SK-N-SH treated with all-trans-retinoic acid at 6 μM for 48 hours (cell line): ENCODE measurements around the gene OPTN.

Experiments used
- ATAC-seq: fragments of 200-7000 bp; cut with Tn5 transposase; 3 replicates; pipeline ENCODE4 v1.9.1; 2020; ENCODE audit warnings: mild to moderate bottlenecking, moderate library complexity
- ARNTL ChIP-seq: fragments of 450-650 bp; formaldehyde crosslinking; IDR thresholded peaks from 2 replicates; pipeline ENCODE4 v1.5.0; 2020; ENCODE audit warnings: low read depth, mild to moderate bottlenecking, moderate library complexity, borderline replicate concordance
- BACH2 ChIP-seq: fragments of 250-450 bp; sonication (Bioruptor Pico); IDR thresholded peaks from 2 replicates; pipeline ENCODE4 v1.9.0; 2021; ENCODE audit warnings: mild to moderate bottlenecking, borderline replicate concordance
- CREB5 ChIP-seq: fragments of 250-450 bp; sonication (Bioruptor Pico); IDR thresholded peaks from 2 replicates; pipeline ENCODE4 v1.5.1; 2020; ENCODE audit warnings: low read depth, mild to moderate bottlenecking, moderate library complexity
- CSDC2 ChIP-seq: fragments of 250-450 bp; sonication (Bioruptor Pico); IDR thresholded peaks from 2 replicates; pipeline ENCODE4 v1.5.0; 2020; ENCODE audit warnings: mild to moderate bottlenecking, moderate library complexity
- ESRRG ChIP-seq: fragments of 250-450 bp; sonication (Bioruptor Pico); IDR thresholded peaks from 2 replicates; pipeline ENCODE4 v1.6.1; 2021; ENCODE audit warnings: mild to moderate bottlenecking
- ISL1 ChIP-seq: fragments of 250-450 bp; sonication (Bioruptor Pico); IDR thresholded peaks from 2 replicates; pipeline ENCODE4 v2.1.2; 2022; ENCODE audit warnings: mild to moderate bottlenecking, moderate library complexity
- PPARA ChIP-seq: fragments of 250-450 bp; sonication (Bioruptor Pico); IDR thresholded peaks from 2 replicates; pipeline ENCODE4 v1.5.0; 2020; ENCODE audit warnings: mild to moderate bottlenecking, borderline replicate concordance
- RARB ChIP-seq: fragments of 250-450 bp; sonication (Bioruptor Pico); IDR thresholded peaks from 2 replicates; pipeline ENCODE4 v1.8.0; 2021; ENCODE audit warnings: mild to moderate bottlenecking, moderate library complexity
- SNAI2 ChIP-seq: fragments of 250-450 bp; sonication (Bioruptor Pico); IDR thresholded peaks from 2 replicates; pipeline ENCODE4 v1.5.0; 2020; ENCODE audit warnings: mild to moderate bottlenecking, moderate library complexity
- TCF4 ChIP-seq: fragments of 250-450 bp; sonication (Bioruptor Pico); IDR thresholded peaks from 2 replicates; pipeline ENCODE4 v1.8.0; 2021; ENCODE audit warnings: mild to moderate bottlenecking, moderate library complexity, borderline replicate concordance
- TSHZ2 ChIP-seq: fragments of 250-450 bp; sonication (Bioruptor Pico); IDR thresholded peaks from 2 replicates; pipeline ENCODE4 v1.5.0; 2020; ENCODE audit warnings: mild to moderate bottlenecking, moderate library complexity
- ZC3H10 ChIP-seq: fragments of 250-450 bp; sonication (Bioruptor Pico); IDR thresholded peaks from 2 replicates; pipeline ENCODE4 v1.5.1; 2021; ENCODE audit warnings: mild to moderate bottlenecking, moderate library complexity
- ZFP3 ChIP-seq: fragments of 250-450 bp; sonication (Bioruptor Pico); IDR thresholded peaks from 2 replicates; pipeline ENCODE4 v1.5.0; 2020; ENCODE audit warnings: mild to moderate bottlenecking, moderate library complexity
- ZFP30 ChIP-seq: fragments of 450-650 bp; formaldehyde crosslinking; IDR thresholded peaks from 2 replicates; pipeline ENCODE4 v1.5.0; 2022; ENCODE audit warnings: mild to moderate bottlenecking, moderate library complexity
- ZNF565 ChIP-seq: fragments of 450-650 bp; formaldehyde crosslinking; conservative IDR thresholded peaks from 2 replicates; pipeline ENCODE4 v1.5.0; 2020; ENCODE audit warnings: low read depth, mild to moderate bottlenecking, moderate library complexity
- ZNF70 ChIP-seq: fragments of 450-650 bp; formaldehyde crosslinking; IDR thresholded peaks from 2 replicates; pipeline ENCODE4 v1.5.0; 2020; ENCODE audit warnings: mild to moderate bottlenecking, moderate library complexity
- ZNF8 ChIP-seq: fragments of 450-650 bp; formaldehyde crosslinking; IDR thresholded peaks from 2 replicates; pipeline ENCODE4 v1.5.0; 2020; ENCODE audit warnings: mild to moderate bottlenecking, moderate library complexity
- TF ChIP-seq, protein P1 (sequence below): fragments of 250-450 bp; sonication (Bioruptor Pico); IDR thresholded peaks from 2 replicates; pipeline ENCODE4 v1.8.0; 2021; ENCODE audit warnings: low read depth, mild to moderate bottlenecking, moderate library complexity, borderline replicate concordance
- TF ChIP-seq, protein P2 (sequence below): fragments of 250-450 bp; sonication (Bioruptor Pico); IDR thresholded peaks from 2 replicates; pipeline ENCODE4 v1.5.1; 2021; ENCODE audit warnings: mild to moderate bottlenecking, moderate library complexity
- TF ChIP-seq, protein P3 (sequence below): fragments of 250-450 bp; sonication (Bioruptor Pico); IDR thresholded peaks from 2 replicates; pipeline ENCODE4 v1.8.0; 2020; ENCODE audit warnings: mild to moderate bottlenecking, moderate library complexity, borderline replicate concordance

The OPTN gene

GRCh38 chr10:13163859-13164258, 63.9 kb downstream of the OPTN start:
- no peak for ATAC-seq
- no peak for TF ChIP-seq ZNF565 (CRISPR knock-in tag)
- TF ChIP-seq TSHZ2 (CRISPR knock-in tag), result no peak
- TF ChIP-seq ISL1 (CRISPR knock-in tag), result no peak
- TF ChIP-seq, protein P1, sequence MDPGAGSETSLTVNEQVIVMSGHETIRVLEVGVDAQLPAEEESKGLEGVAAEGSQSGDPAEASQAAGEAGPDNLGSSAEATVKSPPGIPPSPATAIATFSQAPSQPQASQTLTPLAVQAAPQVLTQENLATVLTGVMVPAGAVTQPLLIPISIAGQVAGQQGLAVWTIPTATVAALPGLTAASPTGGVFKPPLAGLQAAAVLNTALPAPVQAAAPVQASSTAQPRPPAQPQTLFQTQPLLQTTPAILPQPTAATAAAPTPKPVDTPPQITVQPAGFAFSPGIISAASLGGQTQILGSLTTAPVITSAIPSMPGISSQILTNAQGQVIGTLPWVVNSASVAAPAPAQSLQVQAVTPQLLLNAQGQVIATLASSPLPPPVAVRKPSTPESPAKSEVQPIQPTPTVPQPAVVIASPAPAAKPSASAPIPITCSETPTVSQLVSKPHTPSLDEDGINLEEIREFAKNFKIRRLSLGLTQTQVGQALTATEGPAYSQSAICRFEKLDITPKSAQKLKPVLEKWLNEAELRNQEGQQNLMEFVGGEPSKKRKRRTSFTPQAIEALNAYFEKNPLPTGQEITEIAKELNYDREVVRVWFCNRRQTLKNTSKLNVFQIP (CRISPR knock-in tag), result no peak
- no peak for TF ChIP-seq ZNF70 (CRISPR knock-in tag)
- TF ChIP-seq ZFP30 (CRISPR knock-in tag), result no peak
- TF ChIP-seq BACH2 (CRISPR knock-in tag), result no peak
- no peak for TF ChIP-seq TCF4
- no peak for TF ChIP-seq RARB (CRISPR knock-in tag)
- TF ChIP-seq, protein P2, sequence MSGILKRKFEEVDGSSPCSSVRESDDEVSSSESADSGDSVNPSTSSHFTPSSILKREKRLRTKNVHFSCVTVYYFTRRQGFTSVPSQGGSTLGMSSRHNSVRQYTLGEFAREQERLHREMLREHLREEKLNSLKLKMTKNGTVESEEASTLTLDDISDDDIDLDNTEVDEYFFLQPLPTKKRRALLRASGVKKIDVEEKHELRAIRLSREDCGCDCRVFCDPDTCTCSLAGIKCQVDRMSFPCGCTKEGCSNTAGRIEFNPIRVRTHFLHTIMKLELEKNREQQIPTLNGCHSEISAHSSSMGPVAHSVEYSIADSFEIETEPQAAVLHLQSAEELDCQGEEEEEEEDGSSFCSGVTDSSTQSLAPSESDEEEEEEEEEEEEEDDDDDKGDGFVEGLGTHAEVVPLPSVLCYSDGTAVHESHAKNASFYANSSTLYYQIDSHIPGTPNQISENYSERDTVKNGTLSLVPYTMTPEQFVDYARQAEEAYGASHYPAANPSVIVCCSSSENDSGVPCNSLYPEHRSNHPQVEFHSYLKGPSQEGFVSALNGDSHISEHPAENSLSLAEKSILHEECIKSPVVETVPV (CRISPR knock-in tag), result no peak

DNA sequence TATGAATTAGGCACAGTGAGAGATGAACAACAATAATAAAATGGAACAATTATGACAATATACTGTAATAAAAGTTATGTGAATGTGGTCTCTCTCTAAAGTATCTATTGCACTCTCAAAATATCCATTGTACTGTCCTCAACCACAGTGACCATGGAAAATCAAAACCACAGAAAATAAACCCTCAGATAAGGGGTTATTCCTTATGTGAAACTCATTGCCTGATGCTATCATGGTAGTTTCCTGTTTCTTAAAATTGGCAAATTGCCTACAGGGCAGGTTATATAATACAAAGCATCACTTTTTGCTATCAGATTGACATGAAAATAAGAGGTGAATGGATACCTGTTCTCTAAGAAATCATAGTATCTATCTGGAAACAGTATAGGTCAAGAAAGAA, 65.2 kb downstream of the OPTN start:
- TF ChIP-seq PPARA (CRISPR knock-in tag), result no peak
- ATAC-seq, result no peak

- no peak for ATAC-seq
- TF ChIP-seq SNAI2 (CRISPR knock-in tag) (no peak), ZNF565 (CRISPR knock-in tag) (no peak), ZFP3 (CRISPR knock-in tag) (no peak), ZC3H10 (CRISPR knock-in tag) (no peak), TCF4 (no peak), BACH2 (CRISPR knock-in tag) (no peak), ZFP30 (CRISPR knock-in tag) (no peak), ZNF70 (CRISPR knock-in tag) (no peak), CREB5 (CRISPR knock-in tag) (no peak), CSDC2 (CRISPR knock-in tag) (no peak), ZNF8 (CRISPR knock-in tag) (no peak), ARNTL (CRISPR knock-in tag) (no peak), ISL1 (CRISPR knock-in tag) (no peak), ESRRG (no peak)
- TF ChIP-seq, protein P3, sequence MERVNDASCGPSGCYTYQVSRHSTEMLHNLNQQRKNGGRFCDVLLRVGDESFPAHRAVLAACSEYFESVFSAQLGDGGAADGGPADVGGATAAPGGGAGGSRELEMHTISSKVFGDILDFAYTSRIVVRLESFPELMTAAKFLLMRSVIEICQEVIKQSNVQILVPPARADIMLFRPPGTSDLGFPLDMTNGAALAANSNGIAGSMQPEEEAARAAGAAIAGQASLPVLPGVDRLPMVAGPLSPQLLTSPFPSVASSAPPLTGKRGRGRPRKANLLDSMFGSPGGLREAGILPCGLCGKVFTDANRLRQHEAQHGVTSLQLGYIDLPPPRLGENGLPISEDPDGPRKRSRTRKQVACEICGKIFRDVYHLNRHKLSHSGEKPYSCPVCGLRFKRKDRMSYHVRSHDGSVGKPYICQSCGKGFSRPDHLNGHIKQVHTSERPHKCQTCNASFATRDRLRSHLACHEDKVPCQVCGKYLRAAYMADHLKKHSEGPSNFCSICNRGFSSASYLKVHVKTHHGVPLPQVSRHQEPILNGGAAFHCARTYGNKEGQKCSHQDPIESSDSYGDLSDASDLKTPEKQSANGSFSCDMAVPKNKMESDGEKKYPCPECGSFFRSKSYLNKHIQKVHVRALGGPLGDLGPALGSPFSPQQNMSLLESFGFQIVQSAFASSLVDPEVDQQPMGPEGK (CRISPR knock-in tag), result no peak
Observed at GRCh38 chr10:13167568-13167967, 67.6 kb downstream of the OPTN start.

GRCh38 chr10:13168781-13169180, 68.8 kb downstream of the OPTN start:
- no peak for ATAC-seq
- TF ChIP-seq, protein P1 (CRISPR knock-in tag), result no peak
